HG03060 (cell line): ENCODE results near the gene DUSP5.
A peak's percentile ranks its signal among the peaks of the same experiment; 100 is the strongest.

Source experiments
- ATAC-seq: cut with Tn5 transposase; IDR thresholded peaks from one replicate; pipeline ENCODE4 v1.9.1; 2021; ENCODE audit warnings: low read depth, moderate number of reproducible peaks; ENCODE audit not compliant: unreplicated experiment

The DUSP5 gene

GRCh38 chr10:110498982-110499795 lies 1.5 kb downstream of the DUSP5 start:
- ATAC-seq, result peak; percentile 14

GRCh38 chr10:110499796-110500514 lies 2.2 kb downstream of the DUSP5 start:
- no peak for ATAC-seq

GRCh38 chr10:110500515-110500905 lies 2.8 kb downstream of the DUSP5 start:
- ATAC-seq, result no peak

- no peak for ATAC-seq
These were observed 3.6 kb downstream of the DUSP5 start for GRCh38 chr10:110501142-110501937.

GRCh38 chr10:110502072-110502845 lies 4.6 kb downstream of the DUSP5 start:
- no peak for ATAC-seq

GRCh38 chr10:110502851-110503301 lies 5.2 kb downstream of the DUSP5 start:
- ATAC-seq, result peak; percentile 41

- no peak for ATAC-seq
These were observed 5.9 kb downstream of the DUSP5 start for GRCh38 chr10:110503528-110504110.

- ATAC-seq, result peak; percentile 54
These were observed 6.5 kb downstream of the DUSP5 start for GRCh38 chr10:110504111-110504735.

GRCh38 chr10:110505130-110505770 lies 7.5 kb downstream of the DUSP5 start:
- no peak for ATAC-seq

- no peak for ATAC-seq
These were observed 8.7 kb downstream of the DUSP5 start for GRCh38 chr10:110506448-110506847.

- no peak for ATAC-seq
These were observed 9.6 kb downstream of the DUSP5 start for GRCh38 chr10:110507346-110507745.

- no peak for ATAC-seq
These were observed 10.6 kb downstream of the DUSP5 start for GRCh38 chr10:110508159-110508788.

- ATAC-seq, result no peak
These were observed 11.3 kb downstream of the DUSP5 start for GRCh38 chr10:110508806-110509544.

GRCh38 chr10:110509560-110509959 lies 11.9 kb downstream of the DUSP5 start:
- ATAC-seq, result no peak

GRCh38 chr10:110510086-110510485 lies 12.4 kb downstream of the DUSP5 start:
- ATAC-seq, result no peak

- no peak for ATAC-seq
These were observed 13.0 kb downstream of the DUSP5 start for GRCh38 chr10:110510730-110511129.

GRCh38 chr10:110511734-110512449 lies 14.2 kb downstream of the DUSP5 start:
- no peak for ATAC-seq
